GM21526 (cell line): ENCODE data around the gene CYP24A1.

Experiments
- ATAC-seq: cut with Tn5 transposase; IDR thresholded peaks from one replicate; pipeline ENCODE4 v1.9.1; 2021; ENCODE audit warnings: moderate library complexity; ENCODE audit not compliant: unreplicated experiment, low FRiP score

CYP24A1 gene

GRCh38 chr20:54177378-54177777, 3.6 kb upstream of the CYP24A1 start:
- no peak for ATAC-seq

GRCh38 chr20:54176610-54177009, 2.8 kb upstream of the CYP24A1 start:
- no peak for ATAC-seq

DNA sequence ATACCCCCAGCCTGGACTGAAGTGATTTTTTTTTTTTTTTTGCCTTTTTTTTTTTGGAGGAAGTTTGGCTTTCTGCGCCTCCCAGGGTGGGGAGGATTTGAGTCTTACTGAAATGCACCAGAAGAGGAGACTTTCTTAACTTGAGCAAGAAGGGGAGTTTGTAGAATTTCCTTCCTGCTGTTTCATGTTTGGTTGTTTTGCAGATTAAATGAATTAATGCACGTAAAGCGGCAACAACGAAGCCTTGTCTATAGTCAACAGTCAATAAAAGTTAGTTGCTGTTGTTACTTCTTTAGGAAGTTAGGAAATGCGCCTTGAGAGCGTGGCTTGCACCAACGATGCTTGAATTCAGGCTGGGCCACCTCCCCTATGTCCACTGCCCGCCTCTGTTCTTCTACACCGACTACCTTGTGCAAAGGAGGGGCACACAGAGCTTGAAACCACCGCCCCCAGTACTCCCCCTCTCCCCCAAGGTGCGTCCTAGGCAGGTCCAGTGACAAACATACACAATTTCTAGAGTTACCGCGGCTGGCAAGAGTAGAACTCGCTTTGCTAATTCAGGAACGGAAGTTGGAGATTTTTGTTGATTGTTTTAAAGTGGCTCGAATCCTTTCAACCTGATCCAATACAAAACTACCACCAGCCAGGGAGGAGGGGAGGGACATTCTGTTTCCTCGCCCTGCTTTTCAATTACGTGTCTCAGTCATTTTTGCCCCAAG, 830 bp upstream of the CYP24A1 start:
- ATAC-seq, result no peak

GRCh38 chr20:54172856-54173652, 732 bp downstream of the CYP24A1 start:
- ATAC-seq, result no peak

DNA sequence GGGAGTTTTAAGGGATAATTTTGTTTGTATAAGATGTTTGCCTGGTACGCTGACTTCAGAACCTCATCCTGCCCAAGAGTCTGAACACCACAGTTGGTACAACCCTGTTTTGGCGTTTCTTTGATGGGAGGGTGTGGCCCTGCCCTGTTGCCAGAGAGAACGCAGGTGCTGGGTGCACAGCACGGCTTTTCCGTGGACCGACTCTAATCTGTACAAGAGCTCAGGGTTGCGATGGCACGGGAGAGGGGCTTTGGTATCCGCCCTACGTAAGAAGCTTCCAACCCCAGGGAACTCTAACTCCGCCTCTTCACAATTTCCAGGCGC, 1.3 kb downstream of the CYP24A1 start:
- ATAC-seq, result no peak

DNA sequence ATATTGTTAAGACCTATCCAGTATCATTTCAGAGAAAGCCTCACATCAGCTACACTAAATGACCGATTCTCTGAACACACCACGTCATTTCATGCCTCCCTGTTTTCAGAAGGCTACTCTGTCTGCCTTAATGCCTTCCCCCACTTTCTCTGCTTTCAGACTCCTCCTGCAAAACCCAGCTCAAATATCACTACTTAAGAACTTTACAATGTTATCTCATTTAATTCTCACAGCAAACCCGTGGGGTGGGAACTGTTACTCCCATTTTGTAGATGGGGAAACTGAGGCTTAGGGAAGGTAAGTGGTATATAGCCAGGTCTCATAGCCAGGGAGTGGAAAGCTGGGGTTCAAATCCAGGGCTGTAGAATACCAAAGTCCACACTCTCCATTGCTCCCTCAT, 2.8 kb downstream of the CYP24A1 start:
- no peak for ATAC-seq

- no peak for ATAC-seq
Measured at GRCh38 chr20:54170026-54170471, 3.7 kb downstream of the CYP24A1 start.

- ATAC-seq, result no peak
Measured at GRCh38 chr20:54168961-54169862, 4.6 kb downstream of the CYP24A1 start.

GRCh38 chr20:54167909-54168872, 5.6 kb downstream of the CYP24A1 start:
- no peak for ATAC-seq

DNA sequence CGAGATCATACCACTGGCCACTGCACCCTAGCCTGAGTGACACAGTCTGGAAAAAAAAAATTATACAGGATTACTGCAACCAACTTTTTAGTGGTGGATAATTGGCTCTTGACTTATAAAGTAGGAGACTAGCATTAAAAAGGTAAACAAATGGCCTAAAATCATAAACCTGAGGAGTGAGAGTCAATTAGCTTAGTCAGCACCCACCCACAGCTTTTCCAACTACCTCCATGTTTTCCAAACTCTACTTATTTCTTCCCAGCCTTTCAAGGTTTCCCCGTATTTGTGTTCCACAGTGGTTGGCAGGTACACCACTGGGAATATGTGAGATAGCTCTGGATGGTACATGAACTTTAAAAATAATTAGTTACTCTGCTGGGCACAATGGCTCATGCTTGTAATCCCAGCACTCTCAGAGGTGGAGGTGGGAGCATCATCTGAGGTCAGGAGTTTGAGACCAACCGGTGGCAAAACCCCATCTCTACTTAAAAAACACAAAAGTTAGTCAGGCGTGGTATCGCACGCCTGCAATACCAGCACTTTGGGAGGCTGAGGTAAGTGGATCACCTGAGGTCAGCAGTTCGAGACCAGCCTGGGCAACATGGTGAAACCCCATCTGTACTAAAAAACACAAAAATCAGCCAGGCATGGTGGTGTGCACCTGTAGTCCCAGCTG, 6.7 kb downstream of the CYP24A1 start:
- no peak for ATAC-seq

DNA sequence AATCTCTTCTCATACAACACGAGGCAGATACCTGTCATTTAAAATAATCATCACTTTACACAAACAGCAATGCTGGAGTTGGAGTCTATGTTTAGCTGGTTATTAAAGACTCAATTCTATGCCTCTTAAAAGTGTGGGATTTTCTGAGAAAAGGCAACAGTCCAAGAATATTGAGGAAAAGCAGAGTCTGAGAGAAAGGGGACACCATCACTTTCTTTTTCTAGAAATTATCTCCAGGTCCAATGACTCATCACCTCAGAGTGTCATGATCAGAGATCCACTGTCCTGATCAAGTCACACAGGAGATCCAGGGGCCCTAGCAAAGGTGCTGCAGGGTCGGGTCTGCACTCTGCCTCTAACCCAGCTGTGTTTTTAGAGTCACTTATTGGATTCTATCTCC, 8.0 kb downstream of the CYP24A1 start:
- no peak for ATAC-seq

DNA sequence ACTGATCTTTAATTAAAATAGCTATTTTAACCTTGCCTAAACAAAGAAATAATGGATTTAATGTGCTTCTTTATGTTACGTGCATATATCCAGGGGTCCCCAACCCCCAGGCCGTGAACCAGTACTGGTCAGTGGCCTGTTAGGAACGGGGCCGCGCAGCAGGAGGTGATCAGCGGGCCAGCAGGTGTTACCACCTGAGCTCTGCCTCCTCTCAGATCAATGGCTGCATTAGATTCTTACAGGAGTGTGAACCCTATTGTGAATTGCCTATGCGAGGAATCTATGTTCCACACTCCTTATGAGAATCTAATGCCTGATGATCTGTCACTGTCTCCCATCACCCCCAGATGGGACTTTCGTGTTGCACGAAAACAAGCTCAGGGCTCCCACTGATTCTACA, 8.8 kb downstream of the CYP24A1 start:
- ATAC-seq, result no peak

DNA sequence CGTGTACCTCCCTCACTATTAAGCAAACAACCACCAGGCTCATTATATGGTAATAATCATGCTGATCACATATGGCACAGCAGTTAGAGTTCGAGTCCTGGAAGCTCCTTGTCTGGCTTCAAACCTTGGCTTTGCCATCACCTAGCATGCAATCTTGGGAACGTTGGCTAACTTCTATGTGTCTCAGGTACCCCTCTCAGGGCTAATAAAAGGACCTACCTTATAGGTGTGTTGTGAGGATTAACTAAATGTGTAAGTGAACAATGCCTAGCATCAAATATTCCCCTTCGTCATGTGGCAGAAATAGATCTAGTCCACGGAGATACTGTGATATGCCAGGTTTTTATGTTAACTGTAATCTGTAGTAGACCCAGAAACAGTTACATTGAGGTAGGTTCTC, 10.4 kb downstream of the CYP24A1 start:
- ATAC-seq, result no peak

GRCh38 chr20:54162378-54163009, 11.3 kb downstream of the CYP24A1 start:
- no peak for ATAC-seq

DNA sequence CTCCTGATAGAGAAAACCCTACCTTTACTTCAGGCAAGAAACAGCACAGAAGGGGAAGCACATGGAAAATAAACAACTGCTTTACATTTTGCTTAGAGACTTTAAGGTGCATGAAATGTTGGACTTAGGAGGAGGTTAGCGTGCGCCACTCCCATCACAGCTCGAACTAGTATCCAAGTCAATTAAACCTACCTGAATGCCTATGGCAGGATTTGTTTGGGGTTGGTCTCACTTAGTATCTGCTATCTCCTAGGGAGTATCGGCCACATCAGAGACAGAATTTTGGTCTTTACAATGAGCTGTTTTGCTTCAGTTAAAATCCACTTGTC, 12.0 kb downstream of the CYP24A1 start:
- no peak for ATAC-seq

DNA sequence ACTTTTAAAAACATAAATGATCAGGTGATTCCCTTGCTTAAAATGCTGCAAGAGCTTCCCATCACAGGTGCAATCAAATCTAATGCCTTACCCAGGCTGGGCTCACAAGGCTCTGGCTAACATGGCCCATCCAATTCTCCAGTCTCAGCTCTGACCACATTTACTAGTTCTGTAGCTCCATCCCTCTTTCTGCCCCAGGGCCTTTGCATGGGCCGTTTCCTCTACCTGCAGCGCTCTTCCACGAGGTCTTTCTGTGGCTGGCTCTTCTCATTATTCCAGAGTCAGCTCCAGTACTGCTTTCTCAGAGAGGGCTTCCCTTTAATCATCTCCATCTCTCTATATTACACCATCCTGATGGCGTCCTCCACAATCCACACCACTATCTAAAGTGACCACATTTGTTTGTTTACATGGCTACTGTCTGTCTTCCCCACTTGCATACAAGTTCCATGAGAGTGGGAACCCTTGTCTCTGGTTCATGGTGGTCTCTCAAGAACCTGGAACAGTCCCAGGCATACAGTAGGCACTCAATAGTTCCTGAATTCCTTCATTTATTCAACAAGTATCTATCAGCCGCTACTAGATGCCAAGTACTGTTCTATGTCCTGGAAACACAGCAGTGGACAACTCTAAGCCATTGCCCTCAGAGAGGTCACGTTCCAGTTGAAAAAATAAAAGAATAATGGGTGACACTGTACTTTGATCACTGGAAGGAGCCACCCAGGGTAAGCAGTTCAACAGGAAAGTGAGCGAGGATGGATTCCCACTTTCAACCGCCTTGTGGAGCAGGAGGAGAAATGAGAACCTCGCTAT, 12.6 kb downstream of the CYP24A1 start:
- no peak for ATAC-seq

DNA sequence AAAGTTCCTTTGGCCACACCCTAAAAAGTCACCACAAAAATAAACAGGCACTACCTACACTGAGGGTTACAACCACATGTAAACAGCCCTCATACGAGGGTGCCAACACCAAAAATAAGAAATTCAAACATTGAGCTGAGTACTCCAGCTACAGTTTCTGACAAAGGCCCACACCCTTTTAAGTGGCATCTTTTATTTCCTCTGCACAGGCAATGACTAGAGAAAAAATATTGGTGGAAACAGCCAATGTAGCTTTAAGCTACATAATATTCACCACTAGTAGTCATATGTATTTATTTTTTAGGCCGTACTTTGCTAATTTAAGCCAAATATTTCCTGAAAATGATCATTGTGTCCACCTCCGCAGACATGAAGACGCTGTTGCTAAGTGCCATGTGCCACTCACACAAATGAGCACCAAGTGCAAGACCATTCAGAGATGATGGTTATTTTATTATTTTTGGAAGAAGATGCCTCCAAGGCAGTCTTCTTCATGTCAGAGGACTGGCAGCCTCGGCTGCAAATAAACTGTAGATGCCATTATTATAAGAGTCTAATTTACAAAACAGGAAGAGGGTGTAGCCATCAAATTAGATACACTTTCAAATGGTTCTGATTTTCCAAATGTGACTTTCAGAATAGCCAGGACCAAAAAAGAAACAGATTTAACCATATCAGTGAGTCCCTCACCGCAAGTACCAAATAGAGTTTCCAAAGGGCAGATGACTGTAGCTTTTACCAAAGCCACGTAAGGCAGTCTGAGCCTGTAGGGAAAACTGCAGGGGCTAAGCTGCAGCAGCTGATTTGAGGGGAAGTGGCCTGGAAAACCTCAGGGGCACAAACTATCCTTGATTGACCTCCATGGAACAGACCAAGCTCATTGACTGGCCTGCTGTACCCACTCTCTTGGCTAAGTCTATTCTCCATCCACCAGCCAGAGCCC, 13.4 kb downstream of the CYP24A1 start:
- no peak for ATAC-seq
